ENCODE measurements around the gene PEX11G.

Gene PEX11G

GRCh38 chr19:7521551-7522071, 32.8 kb upstream of the PEX11G start:
- DNase-seq, result no peak

- DNase-seq, result no peak
These were observed 31.6 kb upstream of the PEX11G start for GRCh38 chr19:7520131-7521051.

- no peak for DNase-seq
These were observed 30.7 kb upstream of the PEX11G start for GRCh38 chr19:7519361-7520130.

GRCh38 chr19:7516878-7517277, 28.0 kb upstream of the PEX11G start:
- no peak for DNase-seq

GRCh38 chr19:7516333-7516732, 27.5 kb upstream of the PEX11G start:
- no peak for DNase-seq

- peak; percentile 27 to 36 for DNase-seq
These were observed 26.9 kb upstream of the PEX11G start, which contains the start of gene ZNF358 for GRCh38 chr19:7515645-7516151. TSS of gene ZNF358 (plus strand) at chr19:7516103. CDS start at chr19:7519243, 3,140 bp downstream.

- no peak for DNase-seq
These were observed 26.3 kb upstream of the PEX11G start for GRCh38 chr19:7515110-7515644.

GRCh38 chr19:7513809-7514642, 25.2 kb upstream of the PEX11G start:
- no peak for DNase-seq

GRCh38 chr19:7512400-7512851, 23.6 kb upstream of the PEX11G start:
- no peak for DNase-seq

- no peak for DNase-seq
These were observed 20.8 kb upstream of the PEX11G start for GRCh38 chr19:7509625-7510024.

GRCh38 chr19:7507884-7508283, 19.0 kb upstream of the PEX11G start:
- DNase-seq, result peak; percentile 19 to 75

GRCh38 chr19:7506385-7507328, 17.8 kb upstream of the PEX11G start:
- DNase-seq, result peak; percentile 41 to 71

- no peak for DNase-seq
These were observed 17.0 kb upstream of the PEX11G start for GRCh38 chr19:7505682-7506384.

- DNase-seq, result no peak
These were observed 16.4 kb upstream of the PEX11G start for GRCh38 chr19:7505288-7505681.

- DNase-seq, result no peak
These were observed 15.8 kb upstream of the PEX11G start for GRCh38 chr19:7504684-7505083.

- no peak for DNase-seq
These were observed 13.7 kb upstream of the PEX11G start for GRCh38 chr19:7502552-7502951.

GRCh38 chr19:7500811-7501450, 12.1 kb upstream of the PEX11G start:
- peak in 1 of 2 donors; percentile 37 for DNase-seq

- no peak for DNase-seq
These were observed 8.5 kb upstream of the PEX11G start for GRCh38 chr19:7497292-7497691.

GRCh38 chr19:7494416-7495098, 5.7 kb upstream of the PEX11G start:
- no peak for DNase-seq

Data from CD4-positive, alpha-beta T cell treated with Interferon alpha-2 for 1 hour (primary cell).